Stimulated activated CD8-positive, alpha-beta memory T cell treated with anti-CD3 and anti-CD28 coated beads, Interleukin-15, amount 100 ng/mL, for 48 hours (primary cell): ENCODE results near the gene GSC2.

Source experiments
- DNase-seq, 2 donors: peaks; one replicate each; pipeline ENCODE4 v3.0.0-alpha.2; 2020; ENCODE audit warnings: low read depth in 2 of 2

Gene GSC2

DNA sequence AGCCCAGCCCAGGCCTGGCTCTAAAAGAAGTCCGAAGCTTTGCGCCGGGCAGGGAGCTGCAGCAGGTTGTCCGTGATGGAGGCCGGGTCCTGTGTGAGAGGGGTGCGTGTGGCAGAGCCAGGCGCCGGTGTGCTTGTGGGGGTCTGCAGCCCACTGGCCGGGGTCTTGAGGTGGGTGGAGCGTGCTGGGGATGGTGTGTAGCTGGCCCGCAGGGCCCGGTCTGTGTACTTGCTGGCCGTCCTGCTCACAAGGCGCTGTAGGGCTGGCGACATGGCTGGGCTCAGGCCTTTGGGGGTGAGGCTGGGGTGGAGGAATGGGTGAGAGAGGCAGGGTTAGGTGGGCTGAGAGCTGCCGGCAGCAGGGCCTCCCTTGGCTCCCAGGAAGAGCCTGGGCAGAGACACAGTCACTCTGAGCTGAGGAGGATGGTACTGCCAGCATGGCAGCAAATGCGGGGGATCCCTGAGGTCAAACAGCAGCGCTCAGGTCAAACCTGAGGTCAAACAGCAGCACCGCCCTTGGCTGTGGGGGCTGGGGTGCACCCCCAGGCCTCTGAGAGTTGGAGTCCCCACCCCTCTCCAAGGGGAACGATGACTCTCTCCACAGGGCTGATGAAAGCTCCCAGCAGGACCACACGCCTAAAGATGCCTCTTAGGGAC lies 15.8 kb downstream of the GSC2 start:
- no peak for DNase-seq

DNA sequence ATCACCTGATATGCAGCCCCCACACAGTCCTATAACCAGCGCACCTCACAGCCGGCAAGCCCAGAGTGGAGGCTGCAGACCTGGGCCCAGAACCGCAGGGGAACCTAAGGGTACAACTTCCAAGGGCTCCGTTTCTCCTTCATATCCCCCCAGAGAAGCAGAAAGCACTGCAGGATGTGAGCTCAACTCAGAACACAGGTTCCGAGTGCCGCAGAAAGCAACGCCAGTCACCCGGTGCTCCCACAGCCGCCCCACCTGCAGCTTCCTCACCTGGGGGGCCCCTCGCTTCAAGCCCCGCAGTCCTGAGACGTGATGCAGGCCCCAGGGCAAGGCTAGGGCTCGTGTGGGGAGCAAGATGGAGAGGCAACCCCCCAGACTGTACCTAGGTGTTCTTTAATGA lies 16.5 kb downstream of the GSC2 start:
- no peak for DNase-seq

DNA sequence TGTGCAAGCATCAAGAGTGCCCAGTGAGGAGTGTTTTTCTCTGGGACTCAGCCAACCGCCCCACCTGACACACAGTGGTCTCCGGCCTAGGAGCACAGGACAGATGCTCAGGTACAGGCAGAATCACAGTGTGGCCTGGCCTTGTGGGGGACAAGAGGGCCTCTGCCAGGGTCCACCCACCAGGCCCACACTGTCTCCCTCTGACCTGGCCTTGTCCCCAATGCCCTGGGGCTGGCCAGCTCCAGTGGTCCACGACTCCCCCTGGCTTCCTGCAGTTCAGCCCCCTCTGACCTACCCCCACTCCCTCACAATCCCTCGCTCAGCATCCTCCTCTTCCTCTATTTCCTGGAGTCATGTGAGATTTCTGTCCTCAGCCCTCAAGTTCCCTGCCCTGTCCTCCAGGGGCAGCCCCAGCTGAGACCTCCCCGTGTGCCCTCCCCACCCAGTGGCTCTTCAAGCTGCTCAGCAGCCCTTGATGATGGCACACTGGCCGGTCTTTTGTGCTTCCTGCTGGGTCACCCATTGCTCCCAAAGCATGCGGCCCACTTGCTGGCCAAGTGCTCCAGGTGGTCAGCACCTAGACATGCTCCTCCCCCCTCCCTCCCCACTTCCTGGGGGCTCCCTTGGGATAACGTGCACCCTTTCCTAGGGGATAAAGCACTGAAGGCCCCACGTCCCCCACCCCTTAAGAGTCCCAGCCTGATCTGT lies 17.2 kb downstream of the GSC2 start:
- DNase-seq: no peak

DNA sequence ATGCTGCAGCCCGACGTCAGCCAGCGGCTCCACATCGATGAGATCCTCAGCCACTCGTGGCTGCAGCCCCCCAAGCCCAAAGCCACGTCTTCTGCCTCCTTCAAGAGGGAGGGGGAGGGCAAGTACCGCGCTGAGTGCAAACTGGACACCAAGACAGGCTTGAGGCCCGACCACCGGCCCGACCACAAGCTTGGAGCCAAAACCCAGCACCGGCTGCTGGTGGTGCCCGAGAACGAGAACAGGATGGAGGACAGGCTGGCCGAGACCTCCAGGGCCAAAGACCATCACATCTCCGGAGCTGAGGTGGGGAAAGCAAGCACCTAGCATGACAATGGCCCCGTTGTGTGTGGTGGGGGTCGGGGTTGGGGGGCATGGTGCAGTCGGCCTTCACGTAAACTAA lies 17.9 kb downstream of the GSC2 start:
- no peak for DNase-seq

DNA sequence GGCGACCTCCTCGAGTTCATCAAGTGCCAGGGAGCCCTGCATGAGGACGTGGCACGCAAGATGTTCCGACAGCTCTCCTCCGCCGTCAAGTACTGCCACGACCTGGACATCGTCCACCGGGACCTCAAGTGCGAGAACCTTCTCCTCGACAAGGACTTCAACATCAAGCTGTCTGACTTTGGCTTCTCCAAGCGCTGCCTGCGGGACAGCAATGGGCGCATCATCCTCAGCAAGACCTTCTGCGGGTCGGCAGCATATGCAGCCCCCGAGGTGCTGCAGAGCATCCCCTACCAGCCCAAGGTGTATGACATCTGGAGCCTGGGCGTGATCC lies 18.4 kb downstream of the GSC2 start:
- DNase-seq: no peak

GRCh38 chr22:19130959-19131684 lies 19.0 kb downstream of the GSC2 start, which contains the start of gene TSSK2:
TSS of gene TSSK2 (plus strand) at chr22:19131308. CDS start at chr22:19131400, 92 bp downstream.
- DNase-seq: no peak

GRCh38 chr22:19129871-19130270 lies 20.2 kb downstream of the GSC2 start:
- DNase-seq: no peak

- DNase-seq: no peak
Observed at GRCh38 chr22:19128946-19129727, 21.0 kb downstream of the GSC2 start.

DNA sequence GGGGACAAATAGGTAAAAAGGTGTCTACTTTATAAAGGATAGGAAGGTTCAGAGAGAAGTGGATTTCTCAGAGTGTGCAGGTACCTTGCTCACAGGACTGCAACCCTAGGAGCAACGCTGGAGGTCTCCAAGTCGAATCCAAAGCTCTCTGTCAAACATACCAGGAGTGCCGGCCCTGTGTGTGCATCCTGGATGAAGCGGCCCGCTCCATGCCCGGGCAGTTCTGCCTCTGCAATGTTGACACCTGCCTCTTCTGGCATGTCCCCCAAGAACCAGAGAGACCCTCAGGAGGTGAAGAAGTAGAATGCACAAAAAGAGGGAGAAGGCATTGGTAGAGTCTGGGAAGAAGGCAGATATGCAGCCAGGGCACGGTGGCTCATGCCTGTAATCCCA lies 22.1 kb downstream of the GSC2 start:
- no peak for DNase-seq

GRCh38 chr22:19127329-19128008 lies 22.6 kb downstream of the GSC2 start:
- DNase-seq: no peak

DNA sequence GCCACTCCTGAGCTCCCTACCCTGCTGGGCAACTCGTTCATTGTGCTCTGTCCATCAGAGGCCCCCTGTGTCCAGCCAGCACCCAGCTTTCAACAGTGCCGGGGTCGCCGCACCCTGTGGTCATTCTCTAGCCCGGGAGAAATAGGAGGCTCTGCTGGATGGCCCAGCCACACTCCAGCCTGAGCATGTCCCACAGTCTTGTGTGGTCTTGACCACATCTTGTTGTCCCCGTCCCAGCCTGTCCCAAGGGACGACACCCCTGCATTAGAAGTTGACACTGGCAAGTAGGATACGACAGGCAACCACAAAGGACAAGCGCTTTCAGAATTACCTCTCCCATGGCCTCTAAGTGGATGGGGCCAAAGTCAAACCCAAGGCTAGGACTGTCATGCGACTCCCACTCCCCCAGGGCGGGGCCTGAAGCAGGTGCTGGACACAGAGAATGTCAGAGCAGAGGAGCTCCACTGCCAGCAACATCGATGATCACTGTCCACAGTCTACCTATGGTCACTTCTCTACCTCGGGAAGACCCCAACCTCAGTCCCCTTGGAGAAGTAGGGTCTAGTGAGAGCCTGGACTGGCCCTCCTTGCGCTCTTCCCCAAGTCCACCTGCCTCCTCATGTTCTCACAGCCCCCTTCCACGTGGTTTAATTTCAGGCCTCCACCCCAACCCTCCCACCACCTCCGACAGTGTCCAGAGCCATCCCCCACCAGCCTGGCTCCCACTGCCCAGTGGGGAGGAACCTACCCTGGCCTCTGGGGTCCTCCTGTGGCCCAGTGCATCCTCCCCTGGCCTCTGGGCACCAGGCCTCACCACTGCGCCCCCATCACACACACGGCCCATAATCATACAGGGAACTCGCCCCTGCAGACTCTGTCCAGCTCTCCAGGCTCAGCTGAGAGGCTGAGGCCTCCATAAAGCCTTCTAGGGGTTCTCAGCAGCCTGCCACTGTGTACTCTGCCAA lies 23.5 kb downstream of the GSC2 start:
- DNase-seq: no peak

DNA sequence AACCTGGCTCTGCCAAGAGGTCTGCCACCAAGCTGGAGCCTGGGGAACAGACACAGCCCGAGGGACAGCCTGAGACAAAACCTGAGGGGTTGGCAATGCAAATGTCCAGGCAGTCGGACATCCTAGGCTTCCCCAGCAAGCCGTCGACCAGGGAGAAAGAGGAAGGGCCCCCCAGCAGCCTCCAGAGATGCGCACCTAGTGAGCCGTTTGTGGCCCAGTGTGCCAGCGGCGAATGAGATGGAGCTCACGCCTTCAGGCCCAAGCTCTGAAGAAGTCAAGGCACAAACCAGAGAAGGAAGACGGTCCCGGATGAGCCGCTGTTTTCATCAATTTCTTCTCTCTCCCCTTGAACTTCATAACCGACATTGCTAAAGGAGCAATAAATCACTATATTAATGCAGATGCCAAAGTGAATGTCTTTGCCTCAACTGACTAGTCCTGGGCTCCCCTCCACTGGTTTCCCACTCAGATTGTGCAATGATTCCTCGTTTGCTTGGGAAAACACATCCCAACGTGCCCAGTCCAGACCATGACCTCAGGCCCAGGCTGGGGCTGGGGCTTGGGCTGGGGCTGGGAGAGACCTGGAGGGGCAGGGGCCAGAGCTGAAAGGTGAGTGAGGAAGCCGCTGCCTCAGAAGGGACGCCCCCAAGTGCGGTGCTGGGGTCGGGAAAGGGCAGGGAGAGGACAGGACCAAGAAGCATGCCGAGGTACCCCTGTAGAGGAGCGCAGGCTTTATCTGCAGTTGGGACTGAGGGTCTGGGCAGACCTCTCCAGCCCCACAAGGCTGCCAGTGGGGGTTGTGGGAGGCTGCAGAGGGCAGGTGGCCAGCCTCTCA lies 24.4 kb downstream of the GSC2 start:
- DNase-seq: no peak

- no peak for DNase-seq
Observed at GRCh38 chr22:19125011-19125410, 25.1 kb downstream of the GSC2 start.

DNA sequence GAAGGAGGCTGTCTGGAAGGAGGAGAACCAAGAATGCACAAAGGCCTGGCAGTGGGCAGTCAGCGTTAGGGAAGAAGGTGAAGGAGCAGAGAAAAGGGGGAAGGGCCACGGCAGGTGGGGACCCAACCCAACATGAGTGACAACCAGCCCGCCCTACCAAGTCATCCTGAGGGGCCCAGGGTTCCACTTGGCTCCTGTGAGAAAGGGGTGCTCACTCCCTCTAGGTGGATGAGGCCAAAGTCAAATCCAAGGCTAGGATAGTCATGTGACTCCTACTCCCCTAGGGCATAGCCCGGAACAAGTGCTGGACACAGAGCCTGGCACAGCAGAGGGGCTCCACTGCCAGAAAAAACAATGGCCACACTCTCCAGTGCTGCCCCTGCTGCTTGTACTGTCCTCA lies 25.7 kb downstream of the GSC2 start:
- DNase-seq: no peak

GRCh38 chr22:19123936-19124335 lies 26.2 kb downstream of the GSC2 start:
- no peak for DNase-seq

DNA sequence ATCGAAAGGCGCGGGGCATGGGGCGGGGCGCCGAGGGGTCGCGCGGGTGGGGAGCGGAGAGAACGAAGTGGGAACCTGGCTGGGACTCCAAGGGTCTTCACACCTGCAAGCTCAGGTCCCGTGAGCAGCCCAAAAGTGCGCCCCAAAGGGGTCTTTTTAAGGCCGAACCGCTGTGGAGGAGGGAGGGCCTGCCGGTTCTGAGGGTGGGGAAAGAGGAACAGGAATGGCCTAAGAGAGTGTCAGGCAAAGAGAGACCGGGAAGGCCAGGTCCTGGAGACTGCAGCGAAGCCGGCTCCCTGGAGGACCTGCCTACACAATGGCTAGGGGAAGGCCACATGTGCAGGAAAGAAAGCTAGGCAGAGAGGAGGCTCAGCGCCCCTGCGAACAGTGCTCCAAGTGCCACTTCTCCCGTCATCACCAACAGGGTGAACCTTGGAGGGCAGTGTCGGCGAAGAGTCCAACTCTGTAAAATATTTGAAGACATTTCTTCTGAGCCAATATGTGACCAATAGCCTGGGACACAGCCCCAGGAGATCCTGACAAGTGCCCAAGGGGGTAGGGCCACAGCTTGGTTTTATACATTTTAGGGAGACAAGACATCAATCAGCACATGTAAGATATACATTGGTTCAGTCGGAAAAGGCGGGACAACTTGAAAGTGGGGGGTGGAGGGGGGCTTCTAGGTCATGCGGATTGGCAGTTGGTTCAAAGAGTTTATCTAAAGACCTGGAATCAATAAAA lies 27.2 kb downstream of the GSC2 start:
- no peak for DNase-seq

DNA sequence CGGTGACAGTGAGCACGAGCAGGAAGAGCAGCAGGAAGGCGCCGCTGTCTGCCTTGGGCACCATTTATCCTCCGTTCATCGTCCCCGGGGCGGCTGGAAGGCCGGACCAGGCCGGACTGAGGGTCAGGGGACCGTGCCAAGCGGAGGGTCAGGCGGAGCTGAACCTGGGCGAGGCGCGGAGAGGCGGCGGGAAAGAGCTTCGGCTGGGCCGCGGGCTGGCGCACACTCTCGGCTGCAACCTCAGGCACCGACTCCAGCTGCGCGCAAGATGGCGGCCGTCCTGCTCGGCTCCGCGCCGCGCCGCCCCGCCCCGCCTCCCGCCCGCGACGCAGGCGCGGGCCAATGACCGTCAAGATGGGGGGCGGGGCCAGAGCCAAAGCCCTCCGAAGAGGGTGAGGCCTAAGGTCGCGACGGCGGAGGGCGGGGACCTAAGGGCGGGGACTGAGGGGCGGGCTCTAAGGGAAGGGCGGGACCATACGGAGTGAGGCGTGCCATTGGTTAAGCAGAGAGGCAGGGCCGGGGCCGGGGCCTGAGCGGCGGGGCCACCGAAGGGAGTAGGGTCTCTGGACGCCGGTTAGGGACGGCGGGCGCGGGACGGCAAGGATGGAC lies 27.8 kb downstream of the GSC2 start, which contains the start of gene DGCR2:
Gene DGCR2, minus strand, starts transcription at position 270 of the 609 bp plus-strand sequence. Its CDS starts 206 bp downstream, at position 64.
- peak; percentile 90 to 92 for DNase-seq

GRCh38 chr22:19121631-19122142 lies 28.4 kb downstream of the GSC2 start:
- DNase-seq: peak in 1 of 2 donors; percentile 14
